ENCODE measurements around the gene FREY1.

DNA sequence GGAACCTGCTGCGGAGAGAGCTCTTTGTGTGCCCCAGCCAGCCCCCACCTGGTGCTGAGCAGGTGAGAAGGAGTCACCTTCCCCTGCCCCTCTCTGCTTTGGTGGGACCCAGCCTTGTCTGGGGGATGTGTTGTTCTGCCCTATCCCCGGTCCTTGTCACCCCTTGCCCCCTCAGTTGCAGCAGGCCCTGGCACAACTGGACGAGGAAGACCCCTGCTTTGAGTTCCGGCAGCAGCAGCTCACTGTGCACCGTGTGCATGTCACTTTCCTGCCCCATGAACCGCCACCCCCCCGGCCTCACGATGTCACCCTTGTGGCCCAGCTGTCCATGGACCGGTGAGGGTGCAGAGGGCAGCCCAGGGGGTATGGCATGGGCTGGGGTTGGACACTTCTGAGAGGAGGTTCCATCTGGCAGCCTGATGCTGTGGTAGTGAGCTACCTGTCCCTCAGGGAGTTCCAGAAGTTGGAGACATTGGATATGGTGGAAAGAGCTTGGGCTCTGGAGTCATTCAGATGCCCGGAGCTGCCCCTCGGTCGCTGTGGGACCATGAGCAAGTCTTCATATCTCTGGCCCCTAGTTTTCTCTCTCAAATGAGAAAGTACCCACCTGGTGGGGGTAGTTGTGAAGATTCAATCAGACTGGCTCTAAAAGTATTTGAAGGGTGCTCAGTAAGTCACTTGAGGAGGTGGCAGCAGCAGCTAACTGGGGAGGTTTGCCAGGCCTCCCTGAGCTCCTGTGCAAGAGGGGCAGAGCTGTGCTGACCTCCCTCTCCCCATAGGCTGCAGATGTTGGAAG lies 19.7 kb upstream of the FREY1 start:
- TF ChIP-seq USF1 (IDR thresholded peaks at IDR 0.05) (no peak), MAX (IDR thresholded peaks at IDR 0.05) (no peak), EGR1 (IDR thresholded peaks at IDR 0.05) (no peak), TAF1 (IDR thresholded peaks at IDR 0.05; ENCODE audit: low read depth) (no peak)
